Frontal cortex (tissue), 4 donors: ENCODE measurements around the gene CNOT9. TPM values are rescaled to one million over a fixed set of nuclear protein-coding genes. Genes with fewer than 3 reads are reported as not detected.
A peak's percentile ranks its signal among the peaks of the same experiment; 100 is the strongest.
"Not testable (repeated sequence)": the region's sequence is repeated elsewhere in the genome, so short reads cannot be mapped to it uniquely, and the experiment has no call there.

ENCODE experiments used
- DNase-seq, 2 donors: peaks; one replicate each; pipeline ENCODE4 v3.0.0; 2012; ENCODE audit warnings: low spot score in 2 of 2
- FAIRE-seq: peaks from 2 replicates; lab custom pipeline; 2012; peaks lifted over from hg19 to GRCh38; lab: Jason Lieb, UNC
- total RNA-seq: library from RNA; depleted of rRNA; stranded (reverse); fragments of >200 nt; gene quantifications from one replicate; pipeline ENCODE4 v1.2.3, GENCODE V29; 2014
- donor health status: control.
- donor health status: control.
- donor health status: control.

The CNOT9 gene, protein sequence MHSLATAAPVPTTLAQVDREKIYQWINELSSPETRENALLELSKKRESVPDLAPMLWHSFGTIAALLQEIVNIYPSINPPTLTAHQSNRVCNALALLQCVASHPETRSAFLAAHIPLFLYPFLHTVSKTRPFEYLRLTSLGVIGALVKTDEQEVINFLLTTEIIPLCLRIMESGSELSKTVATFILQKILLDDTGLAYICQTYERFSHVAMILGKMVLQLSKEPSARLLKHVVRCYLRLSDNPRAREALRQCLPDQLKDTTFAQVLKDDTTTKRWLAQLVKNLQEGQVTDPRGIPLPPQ
- 47.3 TPM for total RNA-seq

DNA sequence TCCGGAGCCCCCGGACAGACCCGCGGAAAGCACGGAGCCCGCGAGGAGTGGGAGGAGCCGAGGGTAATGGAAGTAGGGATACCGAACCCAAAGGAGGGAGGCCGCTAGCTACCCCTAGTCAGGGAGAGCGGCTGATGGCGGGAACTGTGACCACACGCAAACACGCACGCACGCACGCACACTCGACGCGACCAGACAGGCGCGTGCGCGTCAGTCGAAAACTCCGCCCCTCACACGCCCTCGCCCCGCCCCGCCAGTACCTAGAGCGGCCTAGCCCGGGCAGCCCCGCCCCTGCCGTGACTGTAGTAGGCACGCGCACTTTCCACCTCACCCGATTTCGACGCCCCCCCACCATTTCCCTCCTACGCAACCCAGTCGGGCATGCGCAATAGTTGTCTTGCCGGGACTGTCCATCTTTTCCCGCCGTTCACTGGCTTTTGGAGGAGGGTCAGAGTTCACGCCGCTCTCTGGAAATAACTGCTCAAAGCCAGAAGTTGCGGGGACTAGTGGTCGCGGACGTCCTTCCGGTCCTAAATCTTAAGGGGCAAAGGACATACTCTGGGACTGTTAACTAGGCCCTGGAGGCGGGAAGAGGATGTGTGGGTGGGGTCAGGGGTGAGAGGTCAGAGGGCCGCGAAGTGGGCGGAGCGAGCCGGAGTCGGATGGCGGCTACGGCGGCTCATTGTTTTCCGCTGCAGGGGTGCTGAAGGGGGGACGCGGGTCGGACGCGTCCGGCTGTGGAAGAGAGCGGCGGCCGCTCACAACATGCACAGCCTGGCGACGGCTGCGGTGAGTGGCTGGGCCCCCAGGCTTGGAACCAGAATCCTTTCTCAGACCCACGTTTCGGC, at the start of gene CNOT9, which contains the start of gene USP37:
Gene CNOT9, plus strand, starts transcription at position 650 of the 848 bp plus-strand sequence. Its CDS starts 116 bp downstream, at position 766.
Gene USP37, minus strand, starts transcription at position 162 of the 848 bp plus-strand sequence. CDS start 9,698 bp downstream, outside the sequence.
- peak; percentile 89 to 94 for DNase-seq
- FAIRE-seq = no peak

DNA sequence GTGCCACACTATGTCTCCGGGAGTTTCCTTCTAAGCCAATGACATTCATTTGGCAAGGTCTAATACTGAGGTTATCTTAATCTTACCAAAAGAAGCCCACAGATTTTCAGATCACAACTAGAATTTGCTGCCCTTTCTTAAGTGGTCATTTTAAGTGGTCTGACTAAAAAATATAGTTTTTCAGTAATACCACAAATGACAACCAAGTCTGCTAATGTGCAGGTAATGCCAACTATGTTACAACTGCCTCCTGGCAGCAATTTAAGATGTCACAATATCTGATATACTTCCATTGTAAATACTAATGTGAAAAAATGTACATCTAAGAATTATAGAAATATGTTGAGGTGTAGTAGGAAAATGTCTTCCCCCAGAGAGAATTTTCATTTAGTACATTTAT, 49.8 kb upstream of the CNOT9 start:
- FAIRE-seq (no peak), DNase-seq (no peak)

DNA sequence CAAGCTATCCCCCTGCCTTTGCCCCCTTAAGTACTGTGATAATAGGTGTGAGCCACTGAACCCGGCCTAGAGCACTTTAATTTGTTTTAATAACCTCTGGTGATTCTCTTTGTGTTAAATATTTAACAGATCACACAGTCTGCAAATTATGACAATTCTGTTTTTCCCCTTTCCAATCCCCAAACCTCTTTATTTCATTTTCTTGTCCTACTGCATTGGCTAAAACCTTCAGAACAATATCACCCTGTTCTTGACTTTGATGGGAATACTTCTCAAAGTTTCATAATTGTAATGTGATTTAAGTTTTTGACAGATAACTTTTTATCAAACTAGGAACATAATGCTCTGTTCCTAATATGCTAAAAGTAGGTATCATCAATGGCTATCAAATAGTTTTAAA, 45.0 kb upstream of the CNOT9 start:
- no peak for DNase-seq
- no peak for FAIRE-seq

DNA sequence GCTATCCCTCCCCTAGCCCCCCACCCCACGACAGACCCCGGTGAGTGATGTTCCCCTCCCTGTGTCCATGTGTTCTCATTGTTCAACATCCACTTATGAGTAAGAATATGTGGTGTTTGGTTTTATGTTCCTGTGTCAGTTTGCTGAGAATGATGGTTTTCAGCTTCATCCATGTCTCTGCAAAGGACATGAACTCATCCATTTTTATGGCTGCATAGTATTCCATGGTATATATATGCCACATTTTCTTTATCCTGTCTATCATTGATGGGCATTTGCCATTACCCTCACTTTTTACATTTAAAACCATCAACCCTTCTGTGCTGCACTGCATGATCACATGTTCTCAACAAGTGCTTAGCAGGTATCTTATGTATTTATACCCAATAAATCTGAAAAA, 40.2 kb upstream of the CNOT9 start:
- FAIRE-seq, DNase-seq: not testable (repeated sequence)

DNA sequence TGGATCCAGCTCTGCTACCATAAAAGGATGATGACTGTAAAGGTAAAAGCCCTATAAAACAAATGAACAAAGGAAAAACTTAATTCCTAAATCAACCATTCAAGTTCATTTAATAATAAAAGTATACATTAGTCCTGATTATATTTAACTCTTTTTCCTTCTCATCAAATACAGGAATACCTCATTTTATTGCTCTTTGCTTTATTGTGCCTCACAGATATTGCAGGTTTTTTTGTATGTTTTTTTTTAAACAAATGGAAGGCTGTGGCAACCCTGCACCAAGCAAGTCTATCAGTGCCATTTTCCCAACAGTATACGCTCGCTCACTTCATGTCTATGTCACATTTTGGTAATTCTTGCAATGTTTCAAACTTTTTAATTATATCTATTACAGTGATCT, 38.6 kb upstream of the CNOT9 start:
- DNase-seq = no peak
- no peak for FAIRE-seq

DNA sequence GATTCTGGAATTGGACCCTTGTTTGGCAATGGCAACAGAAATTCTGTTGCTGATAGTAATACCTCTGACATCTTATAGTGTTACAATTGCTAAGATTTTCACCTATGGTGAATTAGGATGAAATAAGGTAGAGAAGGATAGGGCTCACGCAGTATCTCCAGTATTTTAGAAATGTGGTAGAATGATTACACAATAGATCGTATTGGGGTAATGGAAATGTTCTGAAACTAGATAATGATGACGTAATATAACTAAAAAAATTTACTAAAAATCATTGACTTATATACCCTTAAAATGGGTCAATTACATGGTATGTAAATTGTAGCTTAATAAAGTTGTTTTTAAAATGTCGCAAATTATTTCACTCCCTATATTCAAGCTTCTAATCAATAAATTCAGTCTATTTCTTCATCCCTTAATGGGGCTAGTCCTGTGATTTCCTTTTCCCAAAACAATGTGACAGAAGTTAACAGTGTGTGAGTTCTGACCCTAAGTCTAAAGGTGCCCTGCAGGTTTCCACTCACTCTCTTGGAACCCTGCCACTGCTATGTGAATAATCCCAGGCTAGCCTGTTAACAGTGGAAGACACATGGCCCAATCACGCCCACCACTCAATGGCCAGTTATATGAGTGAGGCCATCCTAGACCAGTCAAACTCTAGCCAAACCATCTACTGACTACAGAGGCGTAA, 31.7 kb upstream of the CNOT9 start:
- DNase-seq (no peak), FAIRE-seq (no peak)

DNA sequence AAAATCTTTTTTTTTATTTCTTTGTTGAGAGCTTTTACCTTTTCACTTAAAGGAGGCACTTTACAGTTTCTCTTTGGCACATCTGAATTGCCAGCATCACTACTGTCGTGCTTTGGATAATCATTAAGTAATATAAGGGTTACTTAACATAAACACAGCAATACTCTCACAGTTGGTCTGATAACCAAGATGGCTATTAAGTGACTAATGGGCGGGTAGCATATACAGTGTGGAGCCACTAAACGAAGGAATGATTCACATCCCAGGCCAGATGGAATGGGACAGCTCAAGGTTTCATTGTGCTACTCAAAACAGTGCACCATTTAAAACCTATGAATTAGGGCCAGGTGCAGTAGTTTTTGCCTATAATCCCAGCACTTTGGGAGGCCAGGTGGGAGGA, 28.6 kb upstream of the CNOT9 start:
- FAIRE-seq = no peak

DNA sequence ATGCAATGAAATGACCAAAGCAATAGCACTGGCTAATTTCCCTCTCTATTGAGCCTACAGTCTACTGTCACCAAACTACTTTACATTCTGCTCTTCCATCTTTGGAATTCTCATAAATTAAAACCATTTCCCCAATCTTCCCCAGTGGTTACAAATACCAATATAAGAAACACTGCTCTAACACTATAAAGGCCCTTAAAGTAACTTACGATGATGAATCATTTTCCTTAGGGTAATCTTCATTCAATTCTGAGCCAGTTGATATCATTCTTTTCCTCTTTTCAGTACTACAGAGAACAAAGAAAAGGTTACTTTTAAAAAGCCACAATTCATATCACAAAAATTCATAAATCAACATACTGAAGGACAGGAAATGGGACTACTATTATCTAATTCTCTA, 22.6 kb upstream of the CNOT9 start:
- DNase-seq (no peak), FAIRE-seq (no peak)

More for the DNA sequence above, 28.6 kb upstream of the CNOT9 start:
- no peak for DNase-seq

DNA sequence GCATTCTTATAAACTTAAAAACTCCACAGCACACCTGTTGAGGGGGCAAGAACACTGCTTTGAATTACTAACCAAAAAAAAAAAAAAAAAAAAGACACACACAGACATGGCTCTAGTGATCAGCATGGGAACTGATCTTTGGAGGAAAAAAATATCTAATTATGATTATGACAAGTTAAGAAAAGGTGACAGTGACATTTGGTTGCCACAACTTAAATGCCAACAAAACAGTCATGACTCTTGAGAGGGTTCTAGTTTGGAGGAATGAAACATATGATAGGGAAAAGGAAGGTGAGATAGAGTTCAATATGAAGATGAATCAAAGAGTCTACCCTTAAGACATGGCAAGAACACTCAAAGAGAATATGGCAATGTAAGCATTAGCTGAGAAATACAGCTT, 21.1 kb upstream of the CNOT9 start:
- FAIRE-seq = no peak
- DNase-seq = no peak

DNA sequence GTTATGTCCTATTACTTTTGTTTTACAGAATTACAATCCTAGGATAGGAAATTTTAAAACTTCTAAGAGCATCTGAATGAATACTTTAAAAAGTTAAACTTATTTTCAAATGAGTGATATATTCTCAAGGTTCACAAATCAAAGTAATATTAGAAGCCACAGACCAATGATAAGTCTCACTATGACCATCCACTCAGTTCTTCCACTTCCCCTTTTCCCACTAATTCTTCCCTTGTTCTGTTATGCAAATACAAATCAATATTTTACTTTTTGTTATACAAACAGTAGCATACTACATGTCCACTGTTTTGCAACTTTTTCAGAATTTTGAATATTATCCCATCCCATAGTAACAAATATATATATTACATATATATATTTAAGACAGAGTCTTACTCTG, 20.7 kb upstream of the CNOT9 start:
- DNase-seq = no peak
- no peak for FAIRE-seq

DNA sequence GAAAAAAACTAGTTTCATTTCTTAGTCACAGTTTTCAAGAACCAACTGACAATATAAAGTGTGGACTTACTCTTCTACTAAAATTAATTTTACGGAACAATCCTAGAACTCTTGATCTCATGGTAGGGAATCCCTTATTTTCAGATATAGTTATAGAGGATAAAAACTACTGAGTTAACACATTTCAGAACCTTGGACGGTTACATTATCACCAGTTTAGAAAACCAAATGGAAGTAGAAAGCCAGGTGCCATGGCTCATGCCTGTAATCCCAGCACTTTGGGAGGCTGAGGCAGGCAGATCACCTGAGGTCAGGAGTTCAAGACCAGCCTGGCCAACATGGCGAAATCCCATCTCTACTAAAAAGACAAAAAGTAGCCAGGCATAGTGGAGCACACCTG, 14.4 kb upstream of the CNOT9 start:
- not testable (repeated sequence) for FAIRE-seq, DNase-seq

DNA sequence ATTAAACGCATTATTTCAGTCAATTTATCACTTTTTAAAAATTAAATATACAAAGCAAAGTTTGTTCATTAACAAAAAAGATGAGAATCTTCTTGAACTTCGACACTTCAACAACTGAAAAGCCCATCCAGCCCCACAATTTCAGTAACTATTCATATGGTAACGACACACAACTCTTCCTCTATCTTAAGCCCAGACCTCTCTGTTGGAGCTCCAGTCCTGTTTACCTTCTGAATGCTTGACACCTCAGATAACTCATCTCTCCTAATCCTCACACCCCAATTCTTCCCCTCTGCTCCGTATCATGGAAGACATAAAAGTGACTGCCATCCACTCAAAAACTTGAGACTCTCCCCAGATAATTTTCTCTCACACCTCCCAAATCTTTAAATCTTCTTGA, 13.1 kb upstream of the CNOT9 start:
- FAIRE-seq = no peak
- DNase-seq = no peak

DNA sequence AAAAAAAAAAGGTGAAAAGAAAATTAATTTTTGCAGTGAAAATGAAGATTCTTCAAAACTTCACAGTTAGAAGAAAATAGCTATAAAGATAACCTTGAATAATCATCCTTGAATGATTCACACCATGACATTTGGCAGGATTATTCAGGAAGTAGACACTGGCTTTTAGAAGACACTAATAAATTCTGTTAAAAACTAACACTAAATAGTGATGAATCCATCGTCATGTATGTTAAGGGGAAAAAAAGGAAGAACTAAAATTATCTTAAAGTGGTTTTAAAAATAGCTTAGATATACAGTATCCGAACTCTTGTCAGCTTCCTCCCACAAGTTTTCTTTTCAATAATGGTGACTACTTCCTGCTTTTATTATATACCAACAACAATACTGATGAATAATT, 10.7 kb upstream of the CNOT9 start:
- FAIRE-seq (no peak), DNase-seq (no peak)

DNA sequence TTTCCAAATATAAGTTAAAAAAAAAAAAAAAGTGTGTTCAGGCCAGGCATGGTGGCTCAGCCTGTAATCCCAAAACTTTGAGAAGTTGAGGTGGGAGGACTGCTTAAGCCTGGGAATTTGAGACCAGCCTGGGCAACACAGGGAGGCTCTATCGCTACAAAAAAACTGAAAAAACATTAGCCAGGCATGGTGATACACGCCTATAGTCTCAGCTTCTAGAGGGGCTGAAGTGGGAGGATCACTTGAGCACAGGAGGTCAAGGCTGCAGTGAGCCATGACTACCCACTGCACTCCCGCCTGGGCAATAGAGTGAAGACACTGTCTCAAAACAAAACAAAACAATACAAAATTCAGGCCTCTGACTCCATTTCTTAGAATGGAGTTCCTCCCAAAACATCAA, 9.7 kb upstream of the CNOT9 start:
- FAIRE-seq = no peak
- DNase-seq = no peak

DNA sequence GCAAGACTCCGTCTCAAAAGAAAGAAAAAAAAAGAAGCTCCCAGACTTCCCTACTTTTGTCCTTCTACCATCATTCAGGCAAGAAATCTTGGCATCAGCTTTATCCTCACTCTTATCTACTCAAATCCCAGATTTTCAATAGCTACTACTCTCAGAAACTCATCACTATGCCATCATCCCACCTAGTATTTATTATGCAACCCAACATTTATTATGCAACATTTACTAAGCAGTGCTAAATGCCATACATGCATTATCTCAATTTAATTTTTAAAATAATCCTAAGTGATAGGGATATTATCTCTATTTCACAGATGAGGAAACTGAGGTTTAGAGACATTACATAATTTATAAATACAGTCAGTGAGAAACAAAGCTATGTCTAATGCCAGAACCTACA, 4.6 kb upstream of the CNOT9 start:
- FAIRE-seq (no peak), DNase-seq (no peak)

DNA sequence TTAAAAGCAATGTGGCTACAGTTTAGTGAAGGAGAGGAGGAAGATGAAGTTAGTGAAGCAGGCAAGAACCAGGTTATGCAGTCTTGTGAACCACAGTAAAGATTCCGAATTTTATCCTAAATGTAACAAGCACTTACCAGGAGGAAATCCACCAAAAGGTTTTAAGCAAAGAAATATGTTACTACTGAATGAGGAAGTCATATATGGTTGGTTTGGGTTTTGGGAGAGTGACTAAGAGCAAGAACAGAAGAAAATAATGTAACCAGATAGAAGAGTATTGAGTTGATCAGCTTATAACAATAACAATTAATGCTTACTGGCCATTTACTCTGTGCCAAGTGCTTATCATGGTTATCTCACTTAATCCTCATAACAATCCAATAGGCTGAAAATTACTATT, 2.3 kb upstream of the CNOT9 start:
- no peak for DNase-seq
- FAIRE-seq = no peak

DNA sequence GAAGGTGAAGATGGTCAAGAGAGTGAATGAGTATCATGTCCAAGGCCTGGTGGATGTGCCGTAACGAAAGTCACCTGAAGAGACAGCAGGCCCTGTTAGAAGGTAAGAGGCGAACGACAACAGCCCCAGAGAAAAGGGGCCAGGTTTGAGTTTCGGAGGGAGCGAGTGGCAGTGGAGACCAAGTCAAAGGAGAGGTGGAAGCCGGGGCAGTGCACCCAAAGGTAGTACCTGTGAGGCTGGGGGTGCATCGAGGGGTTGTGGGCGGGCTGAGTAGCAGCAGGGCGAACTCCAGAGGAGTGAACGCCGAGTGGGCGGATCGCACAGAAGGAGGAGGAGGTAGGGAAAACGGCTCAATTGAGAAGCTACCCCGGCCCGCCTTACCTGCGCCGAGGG, 846 bp upstream of the CNOT9 start:
- DNase-seq = no peak

DNA sequence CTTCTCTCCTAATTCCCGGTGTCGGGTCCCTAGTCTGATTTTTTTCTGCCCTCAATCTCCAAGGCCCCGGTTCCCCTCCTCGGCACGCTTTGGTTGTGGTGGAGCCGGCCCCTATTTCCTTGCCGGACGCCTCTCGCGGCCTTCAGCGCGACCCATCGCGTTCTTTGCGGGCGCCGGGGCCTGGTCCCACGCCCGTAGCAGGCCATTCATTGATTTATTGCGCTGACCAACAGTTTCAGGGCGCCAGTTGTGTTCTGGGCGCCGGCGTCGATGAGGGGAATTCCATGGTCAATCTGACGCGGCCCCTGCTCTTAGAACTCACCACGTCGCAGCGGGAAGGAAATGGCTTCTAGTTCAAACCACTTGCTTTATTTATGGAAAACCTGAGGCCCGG, 396 bp downstream of the CNOT9 start:
- DNase-seq (peak in 1 of 2 donors; percentile 21), FAIRE-seq (no peak)

More for the DNA sequence above, 846 bp upstream of the CNOT9 start:
- FAIRE-seq = no peak

DNA sequence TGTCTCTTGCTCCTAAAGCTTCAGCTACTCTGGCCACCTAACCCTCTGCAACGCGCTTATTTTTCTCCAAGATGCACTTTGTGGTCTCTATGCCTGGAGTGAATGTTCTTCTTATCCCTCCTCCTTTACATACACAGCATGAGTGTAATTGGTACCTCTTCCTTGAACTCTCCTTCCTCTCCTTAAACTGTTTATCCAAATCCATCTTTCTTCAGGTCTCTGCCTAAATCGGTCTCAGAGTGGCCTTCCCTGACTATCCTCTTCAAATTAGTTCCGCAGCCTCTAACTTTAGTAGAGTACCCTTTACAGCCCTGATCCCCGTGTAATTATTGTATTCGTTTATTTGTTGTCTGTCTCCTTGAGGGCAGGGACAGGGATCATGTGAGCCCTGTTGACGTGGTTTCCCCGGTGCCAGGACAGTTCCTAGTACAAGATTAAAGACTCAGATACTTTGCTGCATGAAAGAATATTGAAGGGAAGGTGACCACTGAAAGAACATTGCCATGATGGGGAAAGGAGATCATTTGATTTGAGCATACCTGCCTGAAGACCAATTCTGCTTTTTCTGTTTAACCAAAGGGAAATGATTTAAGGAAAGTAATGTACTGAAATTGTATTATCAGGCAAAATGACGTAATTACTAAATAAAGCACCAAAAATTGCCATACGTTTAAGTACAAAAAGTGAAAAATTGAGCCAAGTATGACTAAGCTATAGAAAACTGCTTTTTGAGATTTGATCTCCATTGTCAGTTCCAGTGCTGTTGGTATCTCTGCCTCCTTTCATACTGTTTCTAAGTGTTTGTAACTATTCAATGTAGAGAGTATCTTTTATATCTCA, 1.2 kb downstream of the CNOT9 start:
- FAIRE-seq = no peak
- DNase-seq = peak in 1 of 2 donors; percentile 19

DNA sequence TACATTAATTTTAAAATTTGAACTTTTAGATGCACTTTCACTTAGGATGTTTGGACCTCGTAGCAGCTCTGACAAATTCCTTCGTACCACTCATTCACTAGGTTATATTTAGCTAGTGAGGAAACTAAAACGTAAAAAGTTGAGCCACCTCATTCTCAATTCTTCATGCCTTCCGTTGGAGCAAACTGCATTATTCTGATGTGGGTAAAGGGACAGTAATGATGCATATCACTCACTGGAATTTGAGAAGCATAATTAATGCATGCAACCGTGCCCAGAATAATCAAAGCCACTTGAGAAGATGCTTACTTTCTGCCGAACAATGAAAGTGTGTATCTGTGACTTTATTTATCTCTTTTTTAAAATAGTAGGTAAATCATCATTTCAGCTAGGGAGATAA, 2.2 kb downstream of the CNOT9 start:
- DNase-seq (no peak), FAIRE-seq (no peak)
